HepG2 (cell line): ENCODE results near the gene GPX1.

Experiments
- ATF4 ChIP-seq, 2 experiments: fragments of 450-650 bp in 1 of 2; sonication (generic) in 1 of 2; formaldehyde crosslinking; IDR thresholded peaks; 2 replicates each; pipeline versions ENCODE4 v1.5.0 to v1.8.0; 2020 to 2022; ENCODE audit warnings: mild to moderate bottlenecking in 1 of 2, missing genetic modification reagents in 1 of 2
- CTCF ChIP-seq: sonication (generic); formaldehyde crosslinking; IDR thresholded peaks from 2 replicates; pipeline ENCODE4 v1.5.0; 2020; ENCODE audit warnings: mild to moderate bottlenecking, missing genetic modification reagents, moderate library complexity
- MAFK ChIP-seq, 2 experiments: IDR thresholded peaks in 1 of 2; conservative IDR thresholded peaks in 1 of 2; 2 replicates each; pipeline ENCODE4 v1.6.1; 2011; ENCODE audit warnings: improper control_type of control experiment in 2 of 2, low read length in 2 of 2
- POLR2A ChIP-seq, 2 experiments: IDR thresholded peaks; 2 replicates each; pipeline ENCODE4 v1.6.1; 2011; ENCODE audit warnings: low read depth in 2 of 2, low read length in 2 of 2, mild to moderate bottlenecking in 1 of 2, moderate library complexity in 1 of 2; ENCODE audit not compliant: insufficient read depth in 1 of 2
- POLR2AphosphoS5 ChIP-seq: IDR thresholded peaks from 2 replicates; pipeline ENCODE4 v1.6.1; 2012; ENCODE audit warnings: low read depth, low read length
- RFX5 ChIP-seq: IDR thresholded peaks from 2 replicates; pipeline ENCODE4 v1.6.1; 2011; ENCODE audit warnings: low read depth, low read length, improper control_type of control experiment
- SIX1 ChIP-seq: sonication (generic); formaldehyde crosslinking; IDR thresholded peaks from 2 replicates; pipeline ENCODE4 v1.4.0; 2020; ENCODE audit warnings: missing genetic modification reagents, borderline replicate concordance
- SRSF9 ChIP-seq: fragments of 200-400 bp; formaldehyde crosslinking; IDR thresholded peaks from 2 replicates; pipeline ENCODE4 v1.6.1; 2018; ENCODE audit warnings: borderline replicate concordance, mild to moderate bottlenecking, low read depth, low read length; ENCODE audit not compliant: insufficient read depth, poor library complexity, severe bottlenecking
- ZFP36 ChIP-seq: fragments of 150-350 bp; IDR thresholded peaks from 2 replicates; pipeline ENCODE4 v1.6.1; 2018; ENCODE audit warnings: borderline replicate concordance, low read length, low read depth; ENCODE audit not compliant: partially characterized antibody
- ZFX ChIP-seq: sonication (generic); formaldehyde crosslinking; IDR thresholded peaks from 2 replicates; pipeline ENCODE4 v1.4.0; 2020; ENCODE audit warnings: mild to moderate bottlenecking, low read depth, missing genetic modification reagents, moderate library complexity
- ZNF121 ChIP-seq: sonication (generic); formaldehyde crosslinking; IDR thresholded peaks from 2 replicates; pipeline ENCODE4 v1.5.0; 2020; ENCODE audit warnings: mild to moderate bottlenecking, missing genetic modification reagents
- ZNF180 ChIP-seq: sonication (generic); formaldehyde crosslinking; IDR thresholded peaks from 2 replicates; pipeline ENCODE4 v1.4.0; 2020; ENCODE audit warnings: low read depth, missing genetic modification reagents, borderline replicate concordance
- TF ChIP-seq, protein P1 (sequence below): sonication (generic); formaldehyde crosslinking; IDR thresholded peaks from 2 replicates; pipeline ENCODE4 v1.5.0; 2020; ENCODE audit warnings: mild to moderate bottlenecking, missing genetic modification reagents

GRCh38 chr3:49399461-49399860, 41.3 kb upstream of the GPX1 start:
- TF ChIP-seq CTCF (CRISPR knock-in tag) (no peak), SIX1 (CRISPR knock-in tag) (no peak), ZFP36 (no peak), POLR2AphosphoS5 (no peak), ZFX (CRISPR knock-in tag) (no peak), ZNF180 (no peak), SRSF9 (no peak), RFX5 (no peak), POLR2A (IDR thresholded peaks at IDR 0.05; ENCODE audit: insufficient read depth in 1 of 2, low read depth in 2 of 2, low read length in 2 of 2) (no peak), ZNF121 (CRISPR knock-in tag) (no peak), ATF4 (CRISPR knock-in tag; IDR thresholded peaks at IDR 0.05) (no peak), MAFK (conservative IDR thresholded peaks at IDR 0.05 in 1 of 2, IDR thresholded peaks at IDR 0.05 in 1 of 2; ENCODE audit: low read length in 2 of 2) (no peak)
- TF ChIP-seq, protein P1, sequence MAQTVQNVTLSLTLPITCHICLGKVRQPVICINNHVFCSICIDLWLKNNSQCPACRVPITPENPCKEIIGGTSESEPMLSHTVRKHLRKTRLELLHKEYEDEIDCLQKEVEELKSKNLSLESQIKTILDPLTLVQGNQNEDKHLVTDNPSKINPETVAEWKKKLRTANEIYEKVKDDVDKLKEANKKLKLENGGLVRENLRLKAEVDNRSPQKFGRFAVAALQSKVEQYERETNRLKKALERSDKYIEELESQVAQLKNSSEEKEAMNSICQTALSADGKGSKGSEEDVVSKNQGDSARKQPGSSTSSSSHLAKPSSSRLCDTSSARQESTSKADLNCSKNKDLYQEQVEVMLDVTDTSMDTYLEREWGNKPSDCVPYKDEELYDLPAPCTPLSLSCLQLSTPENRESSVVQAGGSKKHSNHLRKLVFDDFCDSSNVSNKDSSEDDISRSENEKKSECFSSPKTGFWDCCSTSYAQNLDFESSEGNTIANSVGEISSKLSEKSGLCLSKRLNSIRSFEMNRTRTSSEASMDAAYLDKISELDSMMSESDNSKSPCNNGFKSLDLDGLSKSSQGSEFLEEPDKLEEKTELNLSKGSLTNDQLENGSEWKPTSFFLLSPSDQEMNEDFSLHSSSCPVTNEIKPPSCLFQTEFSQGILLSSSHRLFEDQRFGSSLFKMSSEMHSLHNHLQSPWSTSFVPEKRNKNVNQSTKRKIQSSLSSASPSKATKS, result no peak
